GM18505 (cell line): Measurements from ENCODE around the gene SMCP.

Experiments used
- ATAC-seq: cut with Tn5 transposase; IDR thresholded peaks from one replicate; pipeline ENCODE4 v1.9.1; 2021; ENCODE audit not compliant: unreplicated experiment
- POLR2A ChIP-seq: IDR thresholded peaks from 4 replicates; pipeline ENCODE4 v1.6.1; 2011; ENCODE audit warnings: borderline replicate concordance; ENCODE audit not compliant: insufficient read depth, insufficient read length; ENCODE audit errors: extremely low read depth

SMCP gene

DNA sequence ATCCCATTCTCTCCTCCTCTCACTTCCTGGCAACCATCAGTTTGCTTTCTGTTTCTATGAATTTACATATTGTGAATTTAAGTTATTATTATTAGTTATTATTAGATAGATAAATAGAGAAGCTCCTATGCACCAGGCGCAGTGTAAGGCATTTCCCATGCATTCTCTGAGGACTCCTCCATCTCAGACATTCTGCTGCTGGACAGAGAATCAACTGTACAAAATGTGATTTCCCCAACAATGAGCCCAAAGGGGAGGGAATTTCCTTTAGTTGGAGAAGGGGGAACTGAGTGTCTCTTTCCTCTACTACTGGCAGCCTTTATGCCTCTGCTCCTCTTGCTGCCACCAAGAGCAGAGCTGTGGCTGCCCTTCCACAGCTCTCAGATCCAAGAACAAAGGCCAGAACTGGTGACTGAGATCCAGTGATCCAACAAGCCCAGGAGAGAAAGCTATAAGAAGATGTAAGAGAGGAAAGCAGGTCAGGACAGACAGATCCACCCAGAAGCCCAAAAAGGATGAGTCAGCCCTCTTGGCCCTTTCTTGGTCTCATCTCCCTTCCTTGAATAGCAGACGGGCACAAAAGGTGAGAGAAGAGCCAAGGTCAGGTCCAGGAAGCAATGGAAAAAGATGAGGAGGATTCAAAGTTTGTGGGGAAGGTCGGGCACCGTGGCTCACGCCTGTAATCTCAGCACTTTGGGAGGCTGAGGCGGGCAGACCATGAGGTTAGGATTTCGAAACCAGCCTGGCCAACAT is 26.7 kb downstream of the SMCP start:
- ATAC-seq: no peak
- no peak for TF ChIP-seq POLR2A

DNA sequence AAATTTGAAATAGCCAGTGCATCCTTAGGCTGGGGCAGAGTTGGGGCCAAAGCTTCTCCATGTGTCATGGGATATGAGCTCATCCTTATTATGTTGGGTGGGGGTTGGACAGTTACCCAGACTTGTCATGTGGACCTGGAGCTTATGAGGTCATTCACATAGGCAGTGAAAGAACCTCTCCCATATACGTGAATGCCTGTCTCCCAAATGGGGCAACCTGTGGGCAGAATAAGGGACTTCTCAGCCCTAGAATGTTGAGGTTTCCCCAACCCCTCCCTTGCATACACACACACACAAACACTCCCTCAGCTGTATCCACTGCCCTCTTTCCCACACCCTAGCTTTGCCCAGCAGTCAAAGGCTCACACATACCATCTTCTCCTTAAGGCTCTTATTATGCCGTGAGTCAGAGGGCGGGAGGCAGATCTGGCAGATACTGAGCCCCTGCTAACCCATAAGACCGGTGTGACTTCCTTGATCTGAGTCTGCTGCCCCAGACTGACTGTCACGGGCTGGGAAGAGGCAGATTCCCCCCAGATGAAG is 28.0 kb downstream of the SMCP start:
- TF ChIP-seq POLR2A: no peak
- no peak for ATAC-seq

DNA sequence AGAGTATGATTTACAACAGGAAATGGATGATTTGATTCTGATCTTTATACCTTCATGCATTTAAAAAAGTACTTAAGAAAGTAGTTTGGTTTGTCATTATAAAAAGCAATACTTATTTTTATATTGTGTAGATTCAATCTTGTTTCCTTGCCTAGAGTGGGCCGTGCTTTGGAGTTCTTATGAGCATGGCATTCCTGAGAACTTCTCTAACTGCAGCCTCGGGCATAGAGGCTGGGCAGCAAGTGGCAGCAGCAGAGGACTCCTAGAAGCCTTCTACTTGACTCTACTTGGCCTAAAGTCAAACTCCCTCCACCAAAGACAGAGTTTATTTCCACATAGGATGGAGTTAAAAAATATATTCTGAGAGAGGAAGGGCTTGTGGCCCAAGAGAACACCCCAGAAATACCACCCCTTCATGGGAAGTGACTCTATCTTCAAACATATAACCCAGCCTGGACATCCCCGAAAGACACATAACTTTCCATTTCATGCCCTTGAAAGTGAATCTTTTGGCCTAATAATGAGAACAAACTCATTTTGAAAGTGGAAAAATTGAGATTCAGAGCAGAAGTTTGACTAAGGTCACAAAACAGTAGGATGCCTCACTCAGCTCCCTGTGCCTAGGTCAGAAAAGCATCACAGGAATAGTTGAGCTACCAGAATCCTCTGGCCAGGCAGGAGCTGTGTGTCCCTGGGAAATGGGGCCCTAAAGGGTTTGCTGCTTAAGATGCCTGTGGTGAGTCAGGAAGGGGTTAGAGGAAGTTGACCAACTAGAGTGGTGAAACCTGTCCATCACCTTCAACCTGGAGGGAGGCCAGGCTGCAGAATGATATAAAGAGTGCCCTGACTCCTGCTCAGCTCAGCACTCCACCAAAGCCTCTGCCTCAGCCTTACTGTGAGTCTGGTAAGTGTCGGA is 29.8 kb downstream of the SMCP start, which contains the start of gene IVL:
IVL (plus strand) TSS at position 861 of the 916 bp plus-strand sequence. CDS start 1,252 bp downstream, outside the sequence.
- no peak for ATAC-seq
- TF ChIP-seq POLR2A: no peak

DNA sequence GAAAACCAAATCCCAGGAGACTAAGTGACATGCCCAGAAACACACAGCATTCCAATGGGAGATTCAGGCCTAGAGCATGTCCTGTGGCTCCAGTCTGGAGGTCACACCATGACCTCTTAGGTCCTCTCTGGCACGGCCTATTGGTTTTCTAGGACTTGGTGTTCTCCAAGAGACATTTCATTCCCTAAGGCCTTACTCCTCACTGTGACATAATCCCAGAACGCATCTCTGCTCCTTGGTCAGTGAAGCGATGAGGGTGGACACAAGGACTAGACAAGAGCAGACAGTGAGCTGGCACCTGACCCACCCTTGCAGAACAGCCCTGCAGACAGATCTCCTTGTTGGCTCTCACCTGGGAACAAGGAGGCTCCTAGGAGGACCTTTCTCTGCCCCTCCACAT is 31.1 kb downstream of the SMCP start:
- no peak for TF ChIP-seq POLR2A
- no peak for ATAC-seq

DNA sequence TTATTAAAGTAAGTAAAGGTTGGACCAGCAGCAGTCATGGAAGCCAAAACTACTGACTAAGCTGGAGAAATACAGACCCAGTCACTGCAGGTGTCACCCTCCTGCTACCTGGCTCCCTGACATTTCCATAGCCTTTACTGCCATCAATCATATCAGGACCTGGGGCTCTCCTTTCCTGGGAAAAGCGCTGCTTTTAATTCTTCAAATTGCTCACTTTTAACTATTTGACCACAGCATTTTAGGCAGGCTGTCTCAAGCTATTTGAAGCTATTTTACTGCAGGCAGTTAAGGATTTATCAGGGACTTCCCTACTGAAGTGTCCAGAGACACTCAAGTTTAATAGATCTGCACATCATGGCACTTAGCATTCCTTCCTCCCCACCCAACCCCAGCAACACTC is 34.3 kb downstream of the SMCP start:
- ATAC-seq: no peak

DNA sequence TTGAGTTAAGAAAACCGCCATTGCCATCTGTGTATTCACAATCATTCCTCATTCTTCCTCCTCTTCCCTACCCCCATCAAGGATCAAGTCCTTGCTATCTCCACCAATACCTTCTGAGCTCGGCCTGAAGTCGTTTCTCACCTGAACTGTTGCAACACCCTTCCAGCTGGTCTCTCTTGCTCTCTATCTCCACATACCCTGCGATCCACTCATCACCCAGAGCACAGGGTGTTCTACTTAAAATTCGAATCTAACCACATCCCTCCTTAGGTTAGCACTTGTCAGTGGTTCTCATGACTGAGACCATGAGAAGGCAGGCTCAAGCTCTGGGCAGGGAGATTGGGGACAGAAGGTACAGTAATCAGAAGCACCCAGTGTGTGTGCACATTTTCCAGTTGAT is 34.8 kb downstream of the SMCP start:
- TF ChIP-seq POLR2A: no peak
- ATAC-seq: no peak

More for the DNA sequence above, 34.3 kb downstream of the SMCP start:
- no peak for TF ChIP-seq POLR2A

DNA sequence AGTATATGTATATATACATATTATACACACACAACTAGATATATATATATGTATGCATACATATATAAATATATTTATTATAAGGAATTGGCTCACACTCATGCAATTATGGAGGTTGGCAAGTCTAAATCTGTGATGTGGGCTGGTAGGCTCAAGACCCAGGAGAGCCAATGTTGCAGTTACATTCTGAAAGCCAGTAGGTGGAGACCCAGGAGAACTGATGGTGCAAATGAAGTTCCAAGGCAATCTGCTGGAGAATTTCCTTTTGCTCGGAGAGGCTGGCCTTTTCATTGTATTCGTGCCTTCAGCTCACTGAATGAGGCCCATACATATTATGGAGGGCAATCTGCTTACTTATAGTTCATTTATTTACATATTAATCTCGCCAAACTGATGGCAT is 39.7 kb downstream of the SMCP start:
- TF ChIP-seq POLR2A: no peak
- no peak for ATAC-seq

DNA sequence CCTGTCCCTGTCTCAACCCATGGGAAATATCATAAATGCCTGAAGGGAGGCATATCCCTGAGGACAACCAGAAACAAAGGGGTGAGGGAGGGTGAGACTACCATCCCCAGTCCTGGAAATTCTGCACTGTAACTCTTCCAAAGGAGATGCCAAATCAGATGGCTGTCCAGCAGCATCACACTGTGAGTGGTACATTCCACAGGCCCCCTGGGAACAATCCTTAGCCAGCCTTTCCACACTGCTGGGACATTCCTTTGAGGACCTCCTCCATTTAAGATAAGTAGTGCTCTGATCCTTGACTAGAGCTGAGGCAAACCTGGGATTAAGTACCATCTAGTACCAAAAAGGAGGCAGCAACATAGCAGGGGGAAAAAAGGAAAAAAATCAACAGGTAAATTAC is 40.9 kb downstream of the SMCP start:
- no peak for ATAC-seq
- TF ChIP-seq POLR2A: no peak

DNA sequence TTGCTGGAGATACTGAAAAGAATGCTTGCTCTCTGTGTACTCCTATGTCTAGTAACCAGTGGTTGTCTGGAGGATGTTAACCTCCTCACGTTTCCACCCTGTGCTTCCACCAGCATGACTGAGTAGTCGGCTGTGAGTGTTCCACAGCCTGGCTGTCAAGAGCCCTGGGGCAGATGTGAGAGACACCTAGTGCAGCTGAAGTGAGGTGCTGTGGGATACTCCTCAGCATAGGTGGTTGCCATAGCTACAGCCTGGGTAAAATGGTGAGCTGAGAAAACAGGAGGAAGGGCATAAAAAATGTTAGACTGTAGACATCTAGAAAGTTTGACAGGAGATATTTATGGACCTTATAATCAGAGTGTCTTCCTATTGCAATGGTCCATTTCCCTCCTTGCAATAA is 46.1 kb downstream of the SMCP start:
- ATAC-seq: no peak
- TF ChIP-seq POLR2A: no peak

DNA sequence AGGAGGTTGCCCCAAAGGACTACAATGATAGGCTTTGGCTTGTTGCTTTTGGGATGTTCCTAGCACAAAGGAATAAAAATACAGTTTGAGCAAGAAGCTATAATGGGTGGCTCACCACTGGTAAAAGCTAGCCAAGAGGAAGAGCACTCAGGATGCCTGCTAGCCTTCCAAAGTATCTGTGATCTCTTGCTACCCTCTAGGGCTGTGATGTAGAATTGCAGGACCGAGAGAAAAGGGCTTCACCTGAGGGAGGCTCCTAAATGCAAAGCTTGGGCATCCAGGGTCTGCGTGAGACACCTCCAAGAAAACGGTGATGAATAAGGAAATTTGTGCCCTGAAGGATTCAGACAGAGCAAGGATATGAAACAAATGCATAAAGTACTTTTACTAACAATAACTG is 48.0 kb downstream of the SMCP start:
- no peak for TF ChIP-seq POLR2A
- no peak for ATAC-seq

DNA sequence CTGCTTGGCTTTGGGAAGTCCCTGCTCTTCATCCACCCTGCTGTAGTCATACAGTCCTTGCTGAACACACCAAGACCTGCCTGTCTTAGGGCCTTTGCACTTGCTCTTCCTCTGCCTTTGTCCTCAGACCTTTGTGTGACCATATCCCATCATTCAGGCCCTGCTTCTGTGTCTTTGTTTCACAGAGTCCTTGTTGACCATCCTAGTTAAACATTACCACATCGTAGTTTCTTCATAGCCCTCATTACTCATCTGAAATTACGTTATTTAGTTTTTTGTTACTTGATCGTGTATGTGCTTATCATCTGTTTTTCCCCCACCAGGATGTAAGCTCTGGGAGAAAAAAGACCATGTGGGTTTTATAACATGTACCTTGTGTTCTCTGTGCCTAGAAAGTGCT is 50.5 kb downstream of the SMCP start:
- TF ChIP-seq POLR2A: no peak
- no peak for ATAC-seq

DNA sequence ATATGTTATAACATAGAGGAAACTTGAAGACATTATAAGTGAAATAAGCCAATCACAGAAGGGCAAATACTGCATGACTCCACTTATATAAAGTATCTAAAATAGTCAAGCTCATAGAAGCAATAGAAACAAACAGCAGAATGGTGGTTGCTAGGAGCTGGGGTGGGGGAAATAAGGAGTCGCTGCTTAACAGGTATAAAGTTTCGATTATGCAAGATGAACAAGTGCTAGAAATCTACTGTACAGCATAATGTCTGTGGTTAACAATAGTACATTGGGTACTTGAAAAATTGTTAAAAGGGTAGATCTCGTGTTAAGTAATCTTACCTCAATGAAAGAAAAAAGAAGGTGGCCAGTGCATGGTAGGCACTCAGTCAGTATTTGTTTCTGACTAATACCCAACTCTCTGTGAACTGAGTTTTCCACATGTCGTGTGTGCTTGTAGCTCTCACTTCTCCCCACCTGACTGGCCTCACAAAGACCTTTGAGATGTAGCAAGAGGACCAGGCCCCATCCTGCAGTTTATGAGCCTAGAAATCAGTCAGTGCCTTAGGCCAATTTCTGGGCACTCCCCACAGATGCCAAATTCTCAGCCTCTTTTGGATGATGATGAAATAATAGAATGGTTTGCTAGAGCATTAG is 54.2 kb downstream of the SMCP start:
- no peak for ATAC-seq

DNA sequence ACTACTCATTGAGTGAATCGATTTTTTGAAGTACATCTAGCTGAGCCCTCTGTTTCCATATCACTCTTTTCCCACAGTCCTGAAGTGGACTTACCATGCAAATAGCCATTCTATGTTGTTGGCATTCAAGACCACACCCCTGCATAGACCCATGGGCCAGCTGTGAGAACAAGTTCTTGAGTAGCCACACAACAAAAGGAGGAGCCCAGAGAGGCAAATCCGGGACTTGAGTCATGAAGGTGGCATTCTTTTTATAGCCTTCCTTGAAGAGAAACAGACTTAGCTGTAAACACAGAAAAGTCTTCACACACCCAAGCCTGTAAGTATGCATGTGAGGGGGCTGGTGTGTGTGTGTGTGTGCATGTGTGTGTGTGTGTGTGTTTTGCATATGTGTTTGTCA is 55.1 kb downstream of the SMCP start:
- no peak for ATAC-seq
- TF ChIP-seq POLR2A: no peak

More for the DNA sequence above, 54.2 kb downstream of the SMCP start:
- no peak for TF ChIP-seq POLR2A
